Loucy (cell line): Measurements from ENCODE around the gene CTDSP1.

Experiments
- H2AFZ ChIP-seq: fragments of 200-600 bp; sonication (generic); 2 replicates; pipeline ENCODE4 v1.6.0; 2016; ENCODE audit warnings: antibody characterized with exemption, mild to moderate bottlenecking, low read length, moderate library complexity
- H3F3A ChIP-seq: fragments of 200-600 bp; 2 replicates; pipeline ENCODE4 v1.6.0; 2016; ENCODE audit warnings: antibody characterized with exemption, low read depth, mild to moderate bottlenecking
- H3K27me3 ChIP-seq: fragments of 200-600 bp; sonication (generic); 2 replicates; pipeline ENCODE4 v1.6.1; 2014; ENCODE audit warnings: low read length, mild to moderate bottlenecking; ENCODE audit not compliant: insufficient read depth, poor library complexity, severe bottlenecking
- H3K36me3 ChIP-seq: fragments of 200-600 bp; sonication (generic); 2 replicates; pipeline ENCODE4 v1.6.1; 2016; ENCODE audit warnings: low read length; ENCODE audit not compliant: insufficient read depth
- H3K4me1 ChIP-seq: fragments of 200-600 bp; sonication (generic); 2 replicates; pipeline ENCODE4 v1.5.1; 2014; ENCODE audit warnings: low read length, mild to moderate bottlenecking; ENCODE audit not compliant: insufficient read depth, poor library complexity, severe bottlenecking
- H3K4me2 ChIP-seq: fragments of 200-600 bp; sonication (generic); 2 replicates; pipeline ENCODE4 v1.6.0; 2014; ENCODE audit warnings: antibody characterized with exemption, low read length, low read depth, mild to moderate bottlenecking; ENCODE audit not compliant: poor library complexity, severe bottlenecking
- H3K4me3 ChIP-seq: fragments of 200-600 bp; sonication (generic); 2 replicates; pipeline ENCODE4 v1.5.1; 2014; ENCODE audit warnings: low read length, mild to moderate bottlenecking, mixed read lengths; ENCODE audit not compliant: poor library complexity, severe bottlenecking
- H3K79me2 ChIP-seq: fragments of 200-600 bp; sonication (generic); 2 replicates; pipeline ENCODE4 v1.6.1; 2014; ENCODE audit warnings: low read length; ENCODE audit not compliant: insufficient read depth
- H3K9ac ChIP-seq: fragments of 200-600 bp; sonication (generic); 2 replicates; pipeline ENCODE4 v1.6.0; 2014; ENCODE audit warnings: mild to moderate bottlenecking, low read depth, low read length, moderate library complexity; ENCODE audit not compliant: poor library complexity, severe bottlenecking
- H3K9me2 ChIP-seq: fragments of 200-600 bp; sonication (generic); replicated peaks from 2 replicates; pipeline ENCODE4 v1.6.1; 2016; ENCODE audit warnings: low read depth, low read length, mixed read lengths
- H3K9me3 ChIP-seq: fragments of 200-600 bp; sonication (generic); 2 replicates; pipeline ENCODE4 v1.6.1; 2014; ENCODE audit warnings: mild to moderate bottlenecking, antibody characterized with exemption, low read length, low read depth; ENCODE audit not compliant: insufficient read depth
- H4K20me1 ChIP-seq: fragments of 200-600 bp; sonication (generic); 2 replicates; pipeline ENCODE4 v1.6.0; 2014; ENCODE audit warnings: antibody characterized with exemption, low read length, mild to moderate bottlenecking; ENCODE audit not compliant: insufficient read depth, poor library complexity, severe bottlenecking
- EZH2phosphoT487 ChIP-seq: fragments of 200-600 bp; IDR thresholded peaks from 2 replicates; pipeline ENCODE4 v1.6.1; 2018; ENCODE audit warnings: antibody characterized with exemption, mild to moderate bottlenecking, moderate library complexity, borderline replicate concordance
- TF ChIP-seq, protein P1 (sequence below): fragments of 200-600 bp; sonication (generic); conservative IDR thresholded peaks from 2 replicates; pipeline ENCODE4 v1.5.1; 2014; ENCODE audit warnings: mild to moderate bottlenecking, antibody characterized with exemption, low read length

Gene CTDSP1

DNA sequence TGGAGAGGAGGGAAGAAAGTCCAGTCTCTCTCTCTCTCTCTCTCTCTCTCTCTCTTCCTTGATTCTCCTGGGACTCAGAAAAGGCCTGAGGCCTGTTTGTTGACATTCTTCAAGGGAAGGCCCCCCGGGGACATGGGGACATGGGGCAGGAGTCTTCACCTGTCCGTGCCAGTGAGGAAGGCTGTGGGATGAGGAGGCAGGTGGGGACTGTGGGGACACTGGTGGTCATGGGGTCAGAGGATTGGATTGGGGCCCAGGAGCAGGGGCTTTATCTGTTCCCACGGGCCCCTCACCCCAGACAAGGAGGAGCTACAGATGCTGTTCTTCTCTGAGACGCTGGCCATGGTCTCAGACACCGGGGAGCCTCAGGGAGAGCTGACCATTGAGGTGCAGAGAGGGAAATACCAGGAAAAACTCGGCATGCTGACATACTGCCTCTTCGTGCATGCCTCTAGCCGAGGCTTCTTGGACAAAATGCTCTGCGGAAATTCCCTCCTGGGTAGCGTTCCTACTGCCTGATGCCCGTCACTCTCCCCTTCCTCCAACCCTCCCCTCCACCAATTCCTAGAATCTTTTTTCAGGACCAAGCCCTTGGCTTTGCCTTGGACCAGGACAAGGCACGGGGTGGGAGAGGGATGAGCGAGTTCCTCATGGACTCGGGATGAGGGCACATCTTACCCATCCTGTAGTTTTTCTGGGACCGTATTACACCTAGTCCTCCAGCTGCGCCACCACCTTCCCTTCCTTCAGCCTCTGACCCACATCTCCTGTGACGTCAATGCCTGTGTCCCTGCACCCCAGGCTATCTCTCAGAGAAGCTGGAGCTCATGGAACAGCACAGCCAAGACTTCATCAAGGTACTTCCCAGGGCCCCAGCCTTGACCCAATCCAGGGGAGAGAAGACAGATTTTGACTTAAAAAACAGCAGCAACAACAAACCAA lies 42.2 kb upstream of the CTDSP1 start:
- H3K4me2 ChIP-seq, result no peak overlapping the region
- no peaks in the 10 kb centered on the region for H3K4me1 ChIP-seq
- peak overlapping the region; percentile 33; the same call in 1 of the 2 replicates for H2AFZ ChIP-seq
- H3F3A ChIP-seq, result no peaks in the 10 kb centered on the region
- H3K9me2 ChIP-seq, result no peaks in the 10 kb centered on the region
- H3K9me3 ChIP-seq, result no peaks in the 10 kb centered on the region
- H4K20me1 ChIP-seq, result no peaks in the 10 kb centered on the region
- H3K27me3 ChIP-seq, result no peaks in the 10 kb centered on the region
- no peak overlapping the region for H3K9ac ChIP-seq
- H3K79me2 ChIP-seq, result no peaks in the 10 kb centered on the region
- no peak overlapping the region for H3K4me3 ChIP-seq
- H3K36me3 ChIP-seq, result no peaks in the 10 kb centered on the region
- TF ChIP-seq, protein P1, sequence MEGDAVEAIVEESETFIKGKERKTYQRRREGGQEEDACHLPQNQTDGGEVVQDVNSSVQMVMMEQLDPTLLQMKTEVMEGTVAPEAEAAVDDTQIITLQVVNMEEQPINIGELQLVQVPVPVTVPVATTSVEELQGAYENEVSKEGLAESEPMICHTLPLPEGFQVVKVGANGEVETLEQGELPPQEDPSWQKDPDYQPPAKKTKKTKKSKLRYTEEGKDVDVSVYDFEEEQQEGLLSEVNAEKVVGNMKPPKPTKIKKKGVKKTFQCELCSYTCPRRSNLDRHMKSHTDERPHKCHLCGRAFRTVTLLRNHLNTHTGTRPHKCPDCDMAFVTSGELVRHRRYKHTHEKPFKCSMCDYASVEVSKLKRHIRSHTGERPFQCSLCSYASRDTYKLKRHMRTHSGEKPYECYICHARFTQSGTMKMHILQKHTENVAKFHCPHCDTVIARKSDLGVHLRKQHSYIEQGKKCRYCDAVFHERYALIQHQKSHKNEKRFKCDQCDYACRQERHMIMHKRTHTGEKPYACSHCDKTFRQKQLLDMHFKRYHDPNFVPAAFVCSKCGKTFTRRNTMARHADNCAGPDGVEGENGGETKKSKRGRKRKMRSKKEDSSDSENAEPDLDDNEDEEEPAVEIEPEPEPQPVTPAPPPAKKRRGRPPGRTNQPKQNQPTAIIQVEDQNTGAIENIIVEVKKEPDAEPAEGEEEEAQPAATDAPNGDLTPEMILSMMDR, result no peak
- no peak for TF ChIP-seq EZH2phosphoT487

DNA sequence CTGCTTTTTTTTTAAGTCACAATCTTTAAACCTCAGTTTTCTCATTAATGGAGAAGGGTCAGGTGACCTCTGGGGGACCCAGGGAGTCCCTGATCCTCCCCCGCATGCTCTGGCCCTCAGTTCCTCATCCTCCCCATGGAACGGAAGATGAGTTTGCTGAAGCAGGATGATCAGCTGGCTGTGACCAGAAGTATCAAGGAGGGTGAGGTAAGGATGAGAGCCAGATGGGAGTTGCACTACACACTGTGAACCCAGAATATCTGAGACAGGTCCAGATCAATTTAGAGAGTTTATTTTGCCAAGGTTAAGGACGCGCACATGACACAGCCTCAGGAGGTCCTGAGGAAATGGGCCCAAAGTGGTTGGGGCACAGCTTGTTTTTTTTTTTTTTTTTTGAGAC lies 39.2 kb upstream of the CTDSP1 start:
- no peaks in the 10 kb centered on the region for H3K4me1 ChIP-seq
- no peaks in the 10 kb centered on the region for H3F3A ChIP-seq
- H3K4me3 ChIP-seq, result no peak overlapping the region
- H3K4me2 ChIP-seq, result no peak overlapping the region
- no peaks in the 10 kb centered on the region for H4K20me1 ChIP-seq
- H3K9me2 ChIP-seq, result no peaks in the 10 kb centered on the region
- no peak overlapping the region for H2AFZ ChIP-seq
- H3K79me2 ChIP-seq, result no peaks in the 10 kb centered on the region
- H3K36me3 ChIP-seq, result no peaks in the 10 kb centered on the region
- no peak overlapping the region for H3K9ac ChIP-seq
- no peak for TF ChIP-seq EZH2phosphoT487
- TF ChIP-seq, protein P1, result no peak
- no peaks in the 10 kb centered on the region for H3K27me3 ChIP-seq
- no peaks in the 10 kb centered on the region for H3K9me3 ChIP-seq

DNA sequence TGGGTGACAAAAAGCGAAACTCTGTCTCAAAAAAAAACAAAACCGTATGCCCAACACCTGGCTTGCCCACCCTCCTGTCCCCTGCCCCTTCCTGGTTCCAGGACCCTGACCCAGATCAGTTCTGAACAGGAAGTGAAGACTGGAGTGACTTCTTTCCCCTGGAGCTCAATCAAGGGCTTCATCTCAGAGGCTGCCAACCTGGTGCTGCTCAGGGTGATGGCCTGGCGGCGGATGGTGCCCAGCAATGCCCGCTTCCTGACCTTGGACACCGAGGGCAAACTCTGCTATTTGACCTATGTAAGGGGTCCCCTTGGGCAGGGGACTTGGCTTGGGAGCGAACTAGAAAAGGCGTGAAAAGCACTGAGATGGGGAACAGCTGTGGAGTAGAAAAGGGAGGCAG lies 37.1 kb upstream of the CTDSP1 start:
- Histone ChIP-seq H2AFZ (no peak overlapping the region; the same call in 1 of the 2 replicates), H3K27me3 (no peaks in the 10 kb centered on the region), H3K4me2 (no peak overlapping the region), H3K4me1 (no peaks in the 10 kb centered on the region), H3K9ac (no peak overlapping the region), H3K36me3 (no peaks in the 10 kb centered on the region), H3F3A (no peaks in the 10 kb centered on the region), H3K9me2 (no peaks in the 10 kb centered on the region), H3K79me2 (no peaks in the 10 kb centered on the region), H3K4me3 (no peak overlapping the region), H3K9me3 (no peaks in the 10 kb centered on the region), H4K20me1 (no peaks in the 10 kb centered on the region)
- TF ChIP-seq, protein P1, result no peak
- TF ChIP-seq EZH2phosphoT487, result no peak
